NCI-H345 (cell line): ENCODE measurements around the gene STOML2.
A peak's percentile ranks its signal among the peaks of the same experiment; 100 is the strongest.

Experiments
- DNase-seq: peaks from one replicate; lab custom pipeline; 2025; lab: John Stamatoyannopoulos, UW

Gene STOML2

GRCh38 chr9:35107297-35108290 lies 4.7 kb upstream of the STOML2 start:
- no peak for DNase-seq

- no peak for DNase-seq
Observed at GRCh38 chr9:35106343-35106730, 3.4 kb upstream of the STOML2 start.

GRCh38 chr9:35105571-35106342 lies 2.8 kb upstream of the STOML2 start:
- DNase-seq: no peak

- DNase-seq: no peak
Observed at GRCh38 chr9:35105126-35105525, 2.2 kb upstream of the STOML2 start.

GRCh38 chr9:35104586-35104985 lies 1.7 kb upstream of the STOML2 start:
- DNase-seq: no peak

GRCh38 chr9:35103660-35104191 lies 795 bp upstream of the STOML2 start:
- no peak for DNase-seq

- DNase-seq: no peak
Observed at GRCh38 chr9:35102465-35102768, 514 bp downstream of the STOML2 start.

GRCh38 chr9:35097573-35097972 lies 5.4 kb downstream of the STOML2 start:
- no peak for DNase-seq

- peak; percentile 90 for DNase-seq
Observed at GRCh38 chr9:35096035-35096849, 6.7 kb downstream of the STOML2 start, which contains the start of gene PIGO. Gene PIGO (minus strand): TSS chr9:35096591. CDS start chr9:35095565, 1,026 bp downstream.

- DNase-seq: no peak
Observed at GRCh38 chr9:35091536-35091935, 11.4 kb downstream of the STOML2 start.

GRCh38 chr9:35089434-35089833 lies 13.5 kb downstream of the STOML2 start:
- DNase-seq: no peak

GRCh38 chr9:35085078-35085477 lies 17.9 kb downstream of the STOML2 start:
- no peak for DNase-seq

GRCh38 chr9:35079426-35080341 lies 23.2 kb downstream of the STOML2 start, which contains the start of gene FANCG:
Gene FANCG (minus strand): TSS chr9:35079942. CDS start chr9:35079524, 418 bp downstream.
- DNase-seq: peak; percentile 96

- no peak for DNase-seq
Observed at GRCh38 chr9:35079041-35079425, 23.9 kb downstream of the STOML2 start.

- DNase-seq: no peak
Observed at GRCh38 chr9:35078066-35078465, 24.9 kb downstream of the STOML2 start.

GRCh38 chr9:35076848-35077247 lies 26.1 kb downstream of the STOML2 start:
- no peak for DNase-seq

GRCh38 chr9:35075358-35075757 lies 27.6 kb downstream of the STOML2 start:
- no peak for DNase-seq

- DNase-seq: no peak
Observed at GRCh38 chr9:35074791-35075190, 28.1 kb downstream of the STOML2 start.

GRCh38 chr9:35074141-35074540 lies 28.8 kb downstream of the STOML2 start:
- no peak for DNase-seq

GRCh38 chr9:35073279-35073612 lies 29.7 kb downstream of the STOML2 start:
- no peak for DNase-seq
